ENCODE data around the gene AUH. TPM values are rescaled to one million over a fixed set of nuclear protein-coding genes. Genes with fewer than 3 reads are reported as not detected.

Gene AUH
- total RNA-seq, 1 donor from 2014 or later = 28.5 TPM

DNA sequence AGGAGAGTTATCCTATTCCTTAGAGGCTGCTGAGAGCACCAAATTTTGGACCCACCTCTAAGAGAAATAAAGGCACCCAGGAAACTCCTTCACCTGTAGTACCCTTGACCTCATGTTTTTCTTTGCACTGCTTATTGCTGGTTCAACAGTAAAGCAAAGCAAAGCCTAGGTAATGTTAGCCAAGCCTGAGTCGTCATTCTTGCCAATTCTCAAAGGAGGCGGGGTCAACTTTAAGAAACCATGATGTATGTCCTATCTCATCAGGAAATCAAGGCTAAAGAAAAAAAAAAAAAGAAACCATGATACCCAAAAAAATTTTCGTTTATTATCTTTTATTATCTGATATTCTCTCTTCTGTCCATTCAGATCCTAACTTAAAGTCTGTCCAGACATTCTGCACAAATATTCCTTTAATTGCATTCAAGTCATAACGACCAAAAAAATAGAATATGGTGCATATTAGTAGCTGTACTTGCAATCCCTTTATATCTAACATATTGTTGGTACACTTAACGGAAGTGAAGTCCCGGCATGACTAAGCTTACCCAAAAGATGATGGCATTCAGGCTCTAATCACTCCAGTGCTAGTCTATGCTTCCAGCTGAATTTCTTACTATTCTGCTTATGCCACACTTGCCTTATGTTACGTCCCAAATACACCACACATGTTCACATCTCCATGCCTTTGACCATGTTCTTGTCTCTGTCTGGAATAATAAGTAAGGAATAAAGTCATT lies 1.8 kb downstream of the AUH start:
- Mint-ChIP-seq H3K27me3 (ENCODE audit: unreplicated experiment) (peaks cover 5% of the 10 kb centered on the region), H3K9me3 (ENCODE audit: unreplicated experiment) (peaks cover 8% of the 10 kb centered on the region), H3K4me1 (ENCODE audit: low read depth, unreplicated experiment) (peaks cover 21% of the 10 kb centered on the region), H3K27ac (ENCODE audit: unreplicated experiment) (peak overlapping the region; percentile 94), H3K4me3 (ENCODE audit: unreplicated experiment) (peak overlapping the region; percentile 100), H3K36me3 (ENCODE audit: unreplicated experiment) (peaks cover 6% of the 10 kb centered on the region)
- no peak for DNase-seq
- TF ChIP-seq CTCF (IDR thresholded peaks at IDR 0.05; ENCODE audit: partially characterized antibody, unreplicated experiment) = no peak

DNA sequence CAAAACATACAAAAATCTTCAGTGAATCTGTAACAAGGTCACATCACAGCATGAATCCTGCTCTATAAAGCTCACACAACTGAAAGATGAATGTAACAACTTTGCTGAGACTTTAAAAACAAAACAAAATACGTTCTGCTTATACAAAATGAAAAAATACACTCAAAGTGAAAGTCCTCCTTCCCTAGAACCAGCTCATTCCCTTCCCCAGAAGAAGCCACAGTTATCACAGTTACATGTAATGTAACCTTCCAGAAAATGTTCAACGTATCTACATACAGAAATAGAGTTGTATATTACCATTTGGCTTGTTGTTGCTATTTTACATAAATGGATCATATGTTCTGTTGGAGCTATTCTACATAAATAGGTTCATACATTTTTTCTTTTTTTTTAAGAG lies 2.6 kb downstream of the AUH start:
- H3K4me1 Mint-ChIP-seq (ENCODE audit: low read depth, unreplicated experiment) = peaks cover 21% of the 10 kb centered on the region
- H3K9me3 Mint-ChIP-seq (ENCODE audit: unreplicated experiment) = peaks cover 8% of the 10 kb centered on the region
- H3K36me3 Mint-ChIP-seq (ENCODE audit: unreplicated experiment) = peaks cover 6% of the 10 kb centered on the region
- H3K27me3 Mint-ChIP-seq (ENCODE audit: unreplicated experiment) = peaks cover 5% of the 10 kb centered on the region
- no peak for DNase-seq
- H3K27ac Mint-ChIP-seq (ENCODE audit: unreplicated experiment) = no peak overlapping the region
- no peak for TF ChIP-seq CTCF (IDR thresholded peaks at IDR 0.05; ENCODE audit: partially characterized antibody, unreplicated experiment)
- no peak overlapping the region for H3K4me3 Mint-ChIP-seq (ENCODE audit: unreplicated experiment)

DNA sequence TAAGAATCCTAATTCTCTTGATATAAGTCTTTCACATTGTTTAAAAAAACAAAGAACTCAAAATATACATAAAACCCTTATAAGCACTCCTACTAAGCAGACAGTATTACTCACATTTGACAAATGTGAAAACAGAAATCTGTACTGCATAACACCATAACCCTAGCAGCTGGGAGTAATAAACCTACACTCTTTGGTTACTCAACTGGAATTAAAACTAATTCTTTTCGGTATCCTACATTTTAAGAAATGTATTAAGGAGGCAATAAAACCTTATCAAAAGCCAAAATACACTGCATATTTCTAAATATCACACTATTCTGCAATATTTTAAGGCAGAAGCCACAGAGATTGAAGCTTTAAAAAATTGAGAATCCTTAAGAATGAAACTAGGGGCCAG lies 6.8 kb downstream of the AUH start:
- no peak for DNase-seq
- Mint-ChIP-seq H3K27ac (ENCODE audit: unreplicated experiment) (no peak overlapping the region), H3K27me3 (ENCODE audit: unreplicated experiment) (no peaks in the 10 kb centered on the region), H3K4me1 (ENCODE audit: low read depth, unreplicated experiment) (peaks cover 12% of the 10 kb centered on the region), H3K4me3 (ENCODE audit: unreplicated experiment) (no peak overlapping the region), H3K36me3 (ENCODE audit: unreplicated experiment) (no peaks in the 10 kb centered on the region), H3K9me3 (ENCODE audit: unreplicated experiment) (peaks cover 2% of the 10 kb centered on the region)
- TF ChIP-seq CTCF (IDR thresholded peaks at IDR 0.05; ENCODE audit: partially characterized antibody, unreplicated experiment) = no peak

DNA sequence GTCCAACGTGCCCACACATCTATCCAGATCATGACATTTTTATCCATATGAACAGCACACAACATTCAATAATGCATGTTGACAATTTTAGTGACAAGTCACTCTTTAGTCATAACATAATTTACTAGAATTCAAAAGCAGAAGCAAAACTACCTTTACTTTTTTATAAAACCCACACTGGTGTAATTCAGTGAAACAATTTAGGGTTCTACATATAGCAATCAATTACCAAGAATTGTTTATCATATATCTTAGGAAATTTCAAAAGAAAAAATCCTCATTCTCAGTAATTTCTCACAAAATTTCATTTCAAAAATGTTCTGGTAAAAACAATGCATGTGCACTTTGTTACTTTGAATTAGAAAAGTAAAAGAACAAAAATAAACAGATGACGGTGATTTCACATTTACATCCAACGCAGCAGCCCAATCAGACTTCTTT lies 12.6 kb downstream of the AUH start:
- no peak overlapping the region for H3K4me3 Mint-ChIP-seq (ENCODE audit: unreplicated experiment)
- TF ChIP-seq CTCF (IDR thresholded peaks at IDR 0.05; ENCODE audit: partially characterized antibody, unreplicated experiment) = no peak
- no peaks in the 10 kb centered on the region for H3K27me3 Mint-ChIP-seq (ENCODE audit: unreplicated experiment)
- peaks cover 1% of the 10 kb centered on the region for H3K9me3 Mint-ChIP-seq (ENCODE audit: unreplicated experiment)
- H3K36me3 Mint-ChIP-seq (ENCODE audit: unreplicated experiment) = no peaks in the 10 kb centered on the region
- no peak for DNase-seq
- no peak overlapping the region for H3K27ac Mint-ChIP-seq (ENCODE audit: unreplicated experiment)
- peaks cover 3% of the 10 kb centered on the region for H3K4me1 Mint-ChIP-seq (ENCODE audit: low read depth, unreplicated experiment)

GRCh38 chr9:91348191-91348807 lies 13.4 kb downstream of the AUH start:
- H3K27ac Mint-ChIP-seq (ENCODE audit: unreplicated experiment) = no peak overlapping the region
- H3K27me3 Mint-ChIP-seq (ENCODE audit: unreplicated experiment) = no peaks in the 10 kb centered on the region
- no peak for DNase-seq
- H3K36me3 Mint-ChIP-seq (ENCODE audit: unreplicated experiment) = no peaks in the 10 kb centered on the region
- no peak overlapping the region for H3K4me3 Mint-ChIP-seq (ENCODE audit: unreplicated experiment)
- peaks cover 1% of the 10 kb centered on the region for H3K9me3 Mint-ChIP-seq (ENCODE audit: unreplicated experiment)
- H3K4me1 Mint-ChIP-seq (ENCODE audit: low read depth, unreplicated experiment) = peaks cover 3% of the 10 kb centered on the region
- no peak for TF ChIP-seq CTCF (IDR thresholded peaks at IDR 0.05; ENCODE audit: partially characterized antibody, unreplicated experiment)
